Measurements from ENCODE around the gene AKR1D1.

DNA sequence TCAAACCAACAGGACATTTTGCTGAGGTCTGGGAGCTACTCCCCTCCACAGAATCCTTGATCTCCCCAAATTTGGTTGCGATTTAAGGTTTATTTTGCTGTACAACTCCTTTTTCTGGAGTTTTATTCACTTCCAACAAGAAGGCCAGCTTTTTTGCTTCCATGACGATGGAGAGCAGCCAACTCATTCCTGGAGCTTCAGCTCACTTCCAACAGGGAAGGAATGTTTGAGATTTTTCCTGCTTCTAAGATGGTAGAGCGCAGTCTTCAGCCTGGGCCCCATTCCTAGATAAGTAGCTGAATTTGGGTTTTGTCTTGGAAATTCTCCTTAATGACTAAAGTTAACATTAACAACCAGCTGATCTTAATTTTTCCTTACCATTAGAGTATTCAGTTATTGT, 43.5 kb upstream of the AKR1D1 start:
- TF ChIP-seq, protein P1, sequence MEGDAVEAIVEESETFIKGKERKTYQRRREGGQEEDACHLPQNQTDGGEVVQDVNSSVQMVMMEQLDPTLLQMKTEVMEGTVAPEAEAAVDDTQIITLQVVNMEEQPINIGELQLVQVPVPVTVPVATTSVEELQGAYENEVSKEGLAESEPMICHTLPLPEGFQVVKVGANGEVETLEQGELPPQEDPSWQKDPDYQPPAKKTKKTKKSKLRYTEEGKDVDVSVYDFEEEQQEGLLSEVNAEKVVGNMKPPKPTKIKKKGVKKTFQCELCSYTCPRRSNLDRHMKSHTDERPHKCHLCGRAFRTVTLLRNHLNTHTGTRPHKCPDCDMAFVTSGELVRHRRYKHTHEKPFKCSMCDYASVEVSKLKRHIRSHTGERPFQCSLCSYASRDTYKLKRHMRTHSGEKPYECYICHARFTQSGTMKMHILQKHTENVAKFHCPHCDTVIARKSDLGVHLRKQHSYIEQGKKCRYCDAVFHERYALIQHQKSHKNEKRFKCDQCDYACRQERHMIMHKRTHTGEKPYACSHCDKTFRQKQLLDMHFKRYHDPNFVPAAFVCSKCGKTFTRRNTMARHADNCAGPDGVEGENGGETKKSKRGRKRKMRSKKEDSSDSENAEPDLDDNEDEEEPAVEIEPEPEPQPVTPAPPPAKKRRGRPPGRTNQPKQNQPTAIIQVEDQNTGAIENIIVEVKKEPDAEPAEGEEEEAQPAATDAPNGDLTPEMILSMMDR (IDR thresholded peaks at IDR 0.05; ENCODE audit: borderline replicate concordance, extremely low read depth, low read length, poor library complexity, severe bottlenecking) = no peak
- TF ChIP-seq EZH2 (IDR thresholded peaks at IDR 0.05; ENCODE audit: borderline replicate concordance, low read depth, low read length, severe bottlenecking) = no peak

Measured in DND-41 (cell line).